Stimulated activated CD4-positive, alpha-beta T cell treated with anti-CD3 and anti-CD28 coated beads, Interleukin-1b, Interleukin-23, amount 100 ng/mL, for 4 hours (primary cell): ENCODE measurements around the gene MEF2A.
"Not testable (repeated sequence)": the region's sequence is repeated elsewhere in the genome, so short reads cannot be mapped to it uniquely, and the experiment has no call there.

Experiments used
- DNase-seq, 2 donors: peaks; one replicate each; pipeline ENCODE4 v3.0.0-alpha.2; 2020; ENCODE audit warnings: low read depth in 2 of 2

MEF2A gene

DNA sequence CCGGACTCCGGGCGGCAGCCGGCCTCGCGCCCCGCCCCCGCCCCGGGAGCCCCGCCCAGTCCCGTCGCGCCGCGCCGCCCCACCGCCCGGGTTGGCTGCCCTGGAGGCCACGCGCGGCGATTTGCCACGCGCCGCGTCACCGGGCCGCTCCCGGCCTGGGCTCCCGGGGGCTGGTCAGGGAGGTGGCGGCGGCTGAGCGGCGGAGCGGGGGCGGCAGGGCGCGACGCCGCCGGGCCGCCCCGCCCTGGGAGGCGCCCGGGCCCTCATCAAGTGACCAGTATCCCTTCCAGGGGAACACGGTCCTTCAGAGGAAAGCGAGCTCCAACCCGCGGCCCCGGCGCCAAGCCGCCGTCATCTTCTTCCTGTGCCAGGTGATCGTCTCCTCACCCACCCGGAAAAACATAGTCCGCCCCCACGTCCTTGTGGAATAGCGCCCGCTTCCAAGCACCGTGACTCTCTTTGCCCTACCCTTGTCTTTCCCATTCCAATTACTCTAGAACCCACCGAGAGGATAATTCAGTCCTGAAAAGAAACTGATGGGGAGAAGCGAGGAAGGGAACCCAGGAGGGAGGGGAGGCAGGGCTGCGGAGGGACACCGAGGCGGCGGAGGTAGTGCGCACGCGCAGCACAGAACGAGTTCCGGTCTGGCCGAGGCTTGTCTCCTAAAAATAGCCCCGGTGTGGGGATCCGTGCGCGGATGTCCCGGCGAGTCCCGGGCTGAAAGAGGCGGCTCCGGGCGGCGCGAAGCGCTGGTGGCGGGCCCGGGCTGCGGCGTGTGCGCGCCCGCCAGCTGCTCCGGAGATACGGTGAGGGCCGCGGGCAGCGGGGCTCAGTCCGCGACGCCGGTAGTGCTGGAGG lies at the start of gene MEF2A:
MEF2A (plus strand) TSS at position 686 of the 858 bp plus-strand sequence. CDS start 67,136 bp downstream, outside the sequence.
- DNase-seq: peak; percentile 85 to 89

- DNase-seq: no peak
Measured at GRCh38 chr15:99518191-99518590, 47.6 kb upstream of the MEF2A start.

DNA sequence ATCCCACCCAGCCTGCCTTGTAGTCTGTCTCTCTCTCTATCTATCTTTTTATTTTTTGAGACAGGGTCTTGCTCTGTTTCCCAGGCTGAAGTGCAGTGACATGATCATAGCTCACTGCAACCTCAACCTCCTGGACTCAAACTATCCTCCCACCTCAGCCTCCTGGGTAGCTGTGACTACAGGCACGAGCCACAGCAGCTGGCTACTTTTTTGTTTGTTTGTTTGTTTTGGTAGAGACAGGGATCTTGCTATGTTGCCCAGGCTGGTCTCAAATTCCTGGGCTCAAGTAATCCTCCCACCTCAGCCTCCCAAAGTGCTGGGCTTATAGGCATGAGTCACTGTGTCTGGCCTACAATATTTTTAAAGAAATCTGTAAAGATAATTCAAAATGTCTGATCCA lies 46.4 kb upstream of the MEF2A start:
- DNase-seq: not testable (repeated sequence)

DNA sequence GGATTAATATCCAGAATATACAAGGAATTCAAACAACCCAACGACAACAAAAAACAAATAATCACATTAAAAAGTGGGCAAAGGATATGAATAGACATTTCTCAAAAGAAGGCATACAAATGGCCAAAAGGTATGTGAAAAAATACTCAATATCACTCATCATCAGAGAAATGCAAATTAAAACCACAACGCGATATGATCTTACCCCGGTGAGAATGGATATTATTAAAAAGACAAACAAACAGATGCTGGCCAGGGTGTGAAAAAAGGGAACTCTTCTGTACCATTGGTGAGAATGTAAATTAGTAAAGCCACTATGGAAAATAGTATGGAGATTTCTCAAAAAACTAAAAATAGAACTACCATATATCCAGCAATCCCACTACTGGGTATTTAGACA lies 43.5 kb upstream of the MEF2A start:
- DNase-seq: no peak

DNA sequence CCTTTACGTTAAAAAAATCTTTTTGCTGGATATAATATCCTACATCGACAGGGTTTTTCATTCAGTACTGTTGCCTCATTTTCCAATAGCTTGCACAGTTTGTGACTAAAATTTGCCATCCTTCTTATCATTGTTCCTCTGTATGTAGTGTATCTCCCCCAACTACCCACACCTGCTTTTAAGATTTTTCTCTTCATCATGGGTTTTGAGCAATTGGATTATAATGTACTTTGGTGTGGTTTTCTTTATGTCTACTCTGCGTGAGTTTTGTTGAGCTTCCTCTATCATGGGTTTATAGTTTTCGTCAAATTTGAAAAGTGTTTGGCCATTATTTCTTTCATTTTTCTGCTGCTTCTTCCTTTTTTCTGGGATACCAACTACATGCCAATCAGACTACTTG lies 39.6 kb upstream of the MEF2A start:
- DNase-seq: no peak

DNA sequence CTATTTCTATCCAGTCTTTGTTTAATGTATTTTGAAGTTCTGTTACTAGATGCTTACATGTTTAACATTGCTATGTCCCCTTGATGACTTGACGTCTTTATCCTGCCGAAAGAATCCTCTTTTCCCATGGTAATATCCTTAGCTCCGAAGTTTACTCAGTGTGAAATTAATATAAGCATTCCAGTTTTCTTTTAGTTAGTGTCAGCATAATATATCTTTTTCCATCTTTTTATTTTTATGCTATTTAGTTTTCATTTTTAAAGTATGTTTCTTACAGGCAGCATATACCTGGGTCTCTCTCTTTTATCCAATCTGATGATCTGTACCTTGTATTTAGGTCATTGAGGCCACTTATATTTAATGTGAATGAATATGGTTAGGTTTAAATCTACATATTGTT lies 39.1 kb upstream of the MEF2A start:
- no peak for DNase-seq

DNA sequence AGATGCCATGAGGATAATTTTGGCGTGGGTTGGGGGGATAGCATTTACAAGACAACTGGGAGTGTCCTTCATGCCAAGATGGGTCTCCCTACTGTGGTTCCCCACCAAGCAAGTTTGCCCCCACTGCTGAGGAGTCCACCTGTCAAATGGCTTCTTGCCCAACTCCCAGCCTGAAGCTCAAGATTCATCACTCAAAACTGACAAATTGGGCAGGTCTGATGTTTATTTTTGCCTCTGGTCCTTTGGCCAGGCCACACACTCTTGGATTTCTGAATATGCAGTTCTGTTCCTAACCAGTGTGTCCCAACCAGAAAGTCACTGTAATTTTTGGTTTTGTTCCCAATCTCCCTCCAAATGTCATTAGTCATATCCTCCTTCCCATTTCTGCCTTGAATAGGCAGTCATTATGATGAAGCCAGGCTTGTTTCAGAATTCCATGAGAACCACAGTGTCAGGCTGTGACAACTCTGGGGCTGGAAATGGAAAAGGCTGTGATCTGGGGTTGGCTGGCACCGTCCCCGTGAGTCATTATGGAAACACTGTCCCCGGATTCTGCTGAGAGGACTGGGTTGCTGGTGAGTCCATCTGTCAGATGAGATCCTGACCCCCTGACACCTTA lies 29.3 kb upstream of the MEF2A start:
- no peak for DNase-seq

- DNase-seq: no peak
Measured at GRCh38 chr15:99537344-99537743, 28.4 kb upstream of the MEF2A start.

GRCh38 chr15:99538261-99538660 lies 27.5 kb upstream of the MEF2A start:
- no peak for DNase-seq

- DNase-seq: no peak
Measured at GRCh38 chr15:99542828-99543227, 23.0 kb upstream of the MEF2A start.

- no peak for DNase-seq
Measured at GRCh38 chr15:99545605-99546004, 20.2 kb upstream of the MEF2A start.

DNA sequence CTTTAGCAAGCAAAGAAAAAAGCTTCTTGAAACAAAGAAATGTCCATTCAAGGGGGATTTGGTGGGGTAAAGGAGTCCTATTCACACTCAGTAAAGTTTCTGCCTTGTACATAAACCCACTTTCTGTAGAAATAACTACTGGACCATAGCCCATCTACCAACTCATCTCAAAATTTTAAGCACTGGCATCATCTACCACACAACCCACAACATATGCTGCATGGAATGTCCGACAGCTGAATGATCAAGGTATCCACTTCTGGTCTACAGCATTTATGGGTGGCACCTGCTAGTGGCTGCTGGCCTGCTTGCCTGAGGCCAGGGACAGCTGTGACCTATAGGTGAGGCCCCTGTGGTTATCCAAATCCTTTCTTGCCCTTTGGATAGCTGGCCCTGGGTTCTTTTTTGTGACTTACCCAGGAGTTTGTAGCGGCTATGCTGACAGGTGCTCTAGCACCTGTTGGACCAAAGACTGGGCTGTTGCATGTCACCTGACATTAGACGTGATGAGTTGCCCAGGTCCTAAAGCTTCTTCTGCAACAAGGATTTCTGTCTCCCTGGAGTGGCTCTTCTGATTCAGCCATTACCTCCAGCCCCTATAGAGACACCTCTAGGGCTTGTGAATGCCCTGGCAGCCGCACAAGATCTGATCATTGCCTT lies 19.2 kb upstream of the MEF2A start:
- no peak for DNase-seq

DNA sequence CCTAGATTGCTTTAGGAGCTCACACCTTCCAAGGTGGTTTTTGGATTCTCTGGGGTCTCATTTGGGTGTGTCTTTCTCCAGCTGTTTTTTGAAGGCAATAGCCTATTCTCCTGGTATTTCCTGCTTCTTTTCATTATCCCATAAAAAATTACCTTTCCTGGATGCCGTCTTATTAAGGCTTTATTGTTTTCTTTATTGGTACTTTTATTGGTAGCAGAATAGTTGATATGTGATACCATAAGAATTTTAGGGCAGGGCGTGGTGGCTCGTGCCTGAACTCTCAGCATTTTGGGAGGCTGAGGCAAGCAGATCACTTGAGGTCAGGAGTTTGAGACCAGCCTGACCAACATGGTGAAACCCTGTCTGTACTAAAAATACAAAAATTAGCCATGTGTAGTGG lies 18.3 kb upstream of the MEF2A start:
- DNase-seq: no peak

DNA sequence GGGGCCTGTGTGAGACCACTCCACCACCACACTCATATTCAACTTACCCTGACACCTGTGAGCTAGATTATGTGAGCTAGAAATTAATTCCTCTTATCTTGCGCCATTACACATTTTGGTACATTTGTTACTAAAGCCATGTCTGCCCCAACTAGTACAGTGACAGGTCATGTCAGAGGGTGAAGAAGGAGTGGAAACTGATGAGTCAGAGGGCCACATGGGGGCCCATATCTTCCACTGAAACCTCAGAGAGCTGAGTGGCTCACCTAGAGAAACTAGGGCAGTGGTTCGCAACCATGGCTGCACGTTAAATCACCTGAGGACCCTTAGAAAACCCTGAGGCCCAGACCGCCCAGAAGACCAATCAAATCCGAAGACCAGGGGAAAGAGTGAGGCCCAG lies 15.7 kb upstream of the MEF2A start:
- DNase-seq: no peak

DNA sequence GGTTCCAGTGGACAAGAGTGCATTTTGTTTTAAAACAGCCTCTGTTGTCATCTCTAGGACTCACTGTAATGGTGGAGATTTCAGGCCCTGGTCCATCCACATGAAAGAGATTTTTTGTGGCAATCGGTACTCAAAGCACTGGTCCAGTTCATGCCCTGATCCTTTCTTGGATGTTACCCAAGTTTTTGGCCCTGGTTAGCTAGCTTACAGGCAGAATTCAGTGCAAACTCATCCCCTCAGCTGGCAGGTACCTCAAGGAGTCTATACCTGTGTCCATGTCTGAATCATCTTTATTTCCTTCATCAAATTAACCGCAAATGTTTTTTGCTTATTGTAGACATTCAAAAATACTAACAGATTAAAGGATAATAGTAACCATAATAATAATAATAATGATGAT lies 13.7 kb upstream of the MEF2A start:
- no peak for DNase-seq

- no peak for DNase-seq
Measured at GRCh38 chr15:99554880-99555488, 10.8 kb upstream of the MEF2A start.

- no peak for DNase-seq
Measured at GRCh38 chr15:99556011-99556410, 9.8 kb upstream of the MEF2A start.

GRCh38 chr15:99556578-99556977 lies 9.2 kb upstream of the MEF2A start:
- no peak for DNase-seq

GRCh38 chr15:99558084-99558483 lies 7.7 kb upstream of the MEF2A start:
- DNase-seq: no peak

- DNase-seq: no peak
Measured at GRCh38 chr15:99558571-99558970, 7.2 kb upstream of the MEF2A start.

GRCh38 chr15:99561476-99562230 lies 4.1 kb upstream of the MEF2A start:
- DNase-seq: no peak

DNA sequence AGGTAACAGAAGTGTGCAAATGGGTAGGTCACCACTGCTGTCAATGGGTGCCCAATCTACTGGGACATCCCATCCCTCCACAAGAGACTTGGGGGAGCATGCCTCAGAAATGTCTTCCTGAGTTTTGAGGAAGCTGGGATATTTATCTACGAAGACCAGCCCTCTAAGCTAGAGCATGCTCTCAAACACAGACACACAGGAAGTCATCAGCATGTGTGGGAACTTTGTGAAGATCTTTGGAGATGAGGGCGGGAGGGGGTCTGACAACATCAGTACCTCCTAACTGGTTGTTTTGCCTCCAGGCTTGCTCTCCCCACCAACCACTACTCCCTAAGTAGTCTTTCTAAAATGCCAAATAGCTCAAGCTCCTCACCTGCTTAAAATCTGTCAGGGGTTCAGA lies 3.5 kb upstream of the MEF2A start:
- DNase-seq: no peak
